Measurements from ENCODE around the gene SPON1.

GRCh38 chr11:14203321-14203720 lies 240.8 kb downstream of the SPON1 start:
- TF ChIP-seq POLR2AphosphoS5 (IDR thresholded peaks at IDR 0.05; ENCODE audit: borderline replicate concordance, low read depth, low read length): no peak
- no peak for TF ChIP-seq EZH2 (IDR thresholded peaks at IDR 0.05)
- TF ChIP-seq FOXP2 (optimal IDR thresholded peaks at IDR 0.05; ENCODE audit: control extremely low read depth, extremely low read length, insufficient read depth): no peak

Data from SK-N-MC (cell line).